Sigmoid colon (tissue), 7 donors: Measurements from ENCODE around the gene MAML3. TPM values are rescaled to one million over a fixed set of nuclear protein-coding genes. Genes with fewer than 3 reads are reported as not detected.

ENCODE experiments used
- DNase-seq: peaks from one replicate; pipeline ENCODE4 v3.0.0-alpha.2; 2019
- H3K27ac ChIP-seq, 4 donors: fragments of 200-600 bp; sonication (generic); one replicate each; pipeline ENCODE4 v1.5.1; 2016 to 2019; ENCODE audit warnings: mild to moderate bottlenecking in 1 of 4
- H3K27me3 ChIP-seq, 3 donors: fragments of 200-600 bp; sonication (generic); one replicate each; pipeline ENCODE4 v1.5.1; 2019; ENCODE audit warnings: mild to moderate bottlenecking in 1 of 3
- H3K36me3 ChIP-seq, 4 donors: fragments of 200-600 bp; sonication (generic); one replicate each; pipeline ENCODE4 v1.5.1; 2016 to 2019
- H3K4me1 ChIP-seq, 4 donors: fragments of 200-600 bp; sonication (generic); one replicate each; pipeline ENCODE4 v1.5.1; 2017 to 2019
- H3K4me3 ChIP-seq, 4 donors: fragments of 200-600 bp; sonication (generic); one replicate each; pipeline ENCODE4 v1.5.1; 2017 to 2019; ENCODE audit warnings: mild to moderate bottlenecking in 2 of 4, moderate library complexity in 1 of 4
- H3K9me3 ChIP-seq, 4 donors: fragments of 200-600 bp in 3 of 4; sonication (generic) in 3 of 4; one replicate each; pipeline versions ENCODE4 v1.5.1 to v1.6.1; 2013 to 2019
- EP300 ChIP-seq, 4 donors: sonication (generic); formaldehyde crosslinking; IDR thresholded peaks; one replicate each; pipeline ENCODE4 v1.6.1; 2017; ENCODE audit warnings: antibody characterized with exemption in 4 of 4
- POLR2A ChIP-seq, 2 donors: fragments of 450-650 bp; IDR thresholded peaks; one replicate each; pipeline ENCODE4 v1.6.1; 2016; ENCODE audit warnings: antibody characterized with exemption in 2 of 2, mild to moderate bottlenecking in 2 of 2, moderate library complexity in 2 of 2
- POLR2AphosphoS5 ChIP-seq, 4 donors: sonication (generic); formaldehyde crosslinking; IDR thresholded peaks; one replicate each; pipeline ENCODE4 v1.6.1; 2017; ENCODE audit warnings: antibody characterized with exemption in 4 of 4
- WGBS, 2 donors: extraction: QIAGEN DNeasy Blood & Tissue Kit; methylation state at CpG; one replicate each; pipeline ENCODE4 v1.1.7; 2013; 5-methylcytosine and 5-hydroxymethylcytosine counted together
- intact Hi-C: fragments of 100-400 bp; cut with DNase I; formaldehyde crosslinking; loops from one replicate; pipeline ENCODE4 v1.15.1; 2023
- polyA plus RNA-seq, 3 donors: library from polyadenylated mRNA; stranded (reverse); fragments of 200-250 nt; gene quantifications; one replicate each; pipeline ENCODE4 v1.2.3, GENCODE V29; 2013
- total RNA-seq, 4 donors: library from RNA; depleted of rRNA; stranded (reverse); fragments of >200 nt; gene quantifications; one replicate each; pipeline ENCODE4 v1.1.0, GENCODE V29; 2016
- TF ChIP-seq, protein P1 (sequence below), 4 experiments: fragments of 450-650 bp in 3 of 4; fragments of 200-600 bp in 1 of 4; IDR thresholded peaks; one replicate each; pipeline ENCODE4 v1.5.1; 2016 to 2019; ENCODE audit warnings: antibody characterized with exemption in 4 of 4, mild to moderate bottlenecking in 3 of 4, moderate library complexity in 2 of 4
- donor health status: healthy with polysubstance abuse.
- donor health status: Bipolar disorder and iron deficiency.
- donor health status: healthy.

Gene MAML3
- total and polyA plus RNA-seq, 7 donors = 3.5 to 16.3 (median 5.4) TPM

DNA sequence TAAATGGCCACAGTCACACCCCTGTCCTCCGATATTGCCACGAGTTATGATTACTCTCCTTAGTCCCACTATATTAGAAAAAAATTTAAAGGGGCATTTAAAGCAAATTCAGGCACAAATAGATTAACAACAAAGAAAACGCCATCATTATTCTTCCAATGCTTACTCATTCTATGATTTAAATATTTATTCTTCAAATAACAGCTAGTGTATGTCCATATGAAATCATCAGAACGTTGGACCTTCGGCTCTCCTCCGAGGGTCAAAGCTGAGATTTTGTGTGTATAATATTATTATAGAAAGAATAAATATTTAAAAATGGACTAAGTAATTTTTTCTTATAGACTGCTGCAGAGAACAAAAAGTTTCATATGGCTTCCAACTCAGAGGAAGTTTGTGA, 122.9 kb downstream of the MAML3 start:
- no peak for TF ChIP-seq POLR2A (IDR thresholded peaks at IDR 0.05)
- TF ChIP-seq POLR2AphosphoS5 (IDR thresholded peaks at IDR 0.05) = no peak
- TF ChIP-seq, protein P1, sequence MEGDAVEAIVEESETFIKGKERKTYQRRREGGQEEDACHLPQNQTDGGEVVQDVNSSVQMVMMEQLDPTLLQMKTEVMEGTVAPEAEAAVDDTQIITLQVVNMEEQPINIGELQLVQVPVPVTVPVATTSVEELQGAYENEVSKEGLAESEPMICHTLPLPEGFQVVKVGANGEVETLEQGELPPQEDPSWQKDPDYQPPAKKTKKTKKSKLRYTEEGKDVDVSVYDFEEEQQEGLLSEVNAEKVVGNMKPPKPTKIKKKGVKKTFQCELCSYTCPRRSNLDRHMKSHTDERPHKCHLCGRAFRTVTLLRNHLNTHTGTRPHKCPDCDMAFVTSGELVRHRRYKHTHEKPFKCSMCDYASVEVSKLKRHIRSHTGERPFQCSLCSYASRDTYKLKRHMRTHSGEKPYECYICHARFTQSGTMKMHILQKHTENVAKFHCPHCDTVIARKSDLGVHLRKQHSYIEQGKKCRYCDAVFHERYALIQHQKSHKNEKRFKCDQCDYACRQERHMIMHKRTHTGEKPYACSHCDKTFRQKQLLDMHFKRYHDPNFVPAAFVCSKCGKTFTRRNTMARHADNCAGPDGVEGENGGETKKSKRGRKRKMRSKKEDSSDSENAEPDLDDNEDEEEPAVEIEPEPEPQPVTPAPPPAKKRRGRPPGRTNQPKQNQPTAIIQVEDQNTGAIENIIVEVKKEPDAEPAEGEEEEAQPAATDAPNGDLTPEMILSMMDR (IDR thresholded peaks at IDR 0.05) = no peak
- TF ChIP-seq EP300 (IDR thresholded peaks at IDR 0.05) = no peak
- Histone ChIP-seq H3K4me1 (no peaks in the 10 kb centered on the region), H3K4me3 (no peak overlapping the region), H3K36me3 (no peaks in the 10 kb centered on the region), H3K9me3 (no peaks in the 10 kb centered on the region), H3K27me3 (no peaks in the 10 kb centered on the region), H3K27ac (no peak overlapping the region)
- DNase-seq = no peak
- WGBS, 2 donors = 84% methylated on average over 6 of the region's 6 CpGs
- intact Hi-C loops = no loop called here

DNA sequence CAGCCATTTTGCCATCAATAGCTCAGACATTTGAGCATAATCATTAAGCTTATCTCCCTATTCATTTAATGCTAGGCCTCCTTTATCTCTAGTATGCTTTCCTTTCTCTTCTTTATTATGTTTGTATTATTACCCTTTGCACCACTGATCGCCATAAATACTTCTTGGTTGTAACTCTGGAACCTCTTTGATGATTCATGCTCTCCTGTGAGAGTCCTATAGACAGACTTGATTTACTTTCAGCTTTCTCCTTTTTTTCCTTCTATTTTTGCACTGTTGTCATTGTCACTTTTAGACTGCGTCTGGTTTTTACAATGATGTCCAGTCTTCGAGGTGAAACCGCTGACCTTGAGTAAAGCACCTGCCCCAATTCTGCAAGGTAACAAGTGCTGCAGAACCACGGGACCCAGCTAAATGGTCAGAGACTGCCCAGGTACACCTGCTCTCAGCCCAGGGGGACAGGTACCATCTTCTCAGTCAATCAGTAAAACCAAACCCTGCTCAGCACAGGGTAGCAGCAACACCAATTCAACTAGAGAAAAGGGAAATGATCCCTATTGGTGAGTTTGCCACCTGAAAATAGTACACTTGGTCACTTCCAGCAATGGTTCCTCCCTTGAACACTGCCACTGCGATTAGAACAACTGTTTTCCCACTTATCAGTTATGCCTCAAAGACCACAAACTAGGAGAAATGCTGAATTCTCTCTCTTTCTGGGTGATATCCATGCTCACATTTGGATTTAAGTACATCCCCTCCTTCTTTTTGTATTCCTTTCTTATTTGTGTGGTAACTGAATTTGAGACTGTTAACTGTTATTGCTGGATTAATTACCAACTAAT, 125.1 kb downstream of the MAML3 start:
- H3K4me1 ChIP-seq = no peaks in the 10 kb centered on the region
- no peak for TF ChIP-seq POLR2A (IDR thresholded peaks at IDR 0.05)
- no peak for TF ChIP-seq POLR2AphosphoS5 (IDR thresholded peaks at IDR 0.05)
- TF ChIP-seq EP300 (IDR thresholded peaks at IDR 0.05) = no peak
- TF ChIP-seq, protein P1 (IDR thresholded peaks at IDR 0.05) = no peak
- WGBS, 2 donors = 31 to 63% methylated on average over 6 of the region's 6 CpGs
- no peaks in the 10 kb centered on the region for H3K9me3 ChIP-seq
- DNase-seq = no peak
- no peaks in the 10 kb centered on the region for H3K27me3 ChIP-seq
- no peaks in the 10 kb centered on the region for H3K36me3 ChIP-seq
- no peak overlapping the region for H3K4me3 ChIP-seq
- intact Hi-C loops = no loop called here
- no peak overlapping the region for H3K27ac ChIP-seq

DNA sequence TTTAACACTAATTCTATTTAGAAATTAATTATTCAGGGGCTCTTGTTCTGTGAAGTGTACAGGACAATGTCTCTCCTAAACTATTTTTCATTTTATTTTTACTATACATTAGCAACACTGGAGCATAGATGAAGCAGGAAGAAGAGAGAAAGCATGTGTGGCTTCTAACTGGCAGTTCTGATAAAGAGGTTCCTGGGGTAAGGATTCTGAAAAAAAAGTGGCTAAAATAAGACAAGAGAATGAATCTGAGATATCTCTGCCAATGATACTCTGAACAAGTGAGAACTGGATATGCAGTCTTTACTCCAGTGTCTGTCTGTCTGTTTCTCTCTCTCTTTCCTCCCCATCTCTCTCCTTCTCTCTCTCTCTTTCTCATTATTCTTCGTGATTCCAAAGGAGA, 125.9 kb downstream of the MAML3 start:
- intact Hi-C loops = no loop called here
- Histone ChIP-seq H3K4me3 (no peak overlapping the region), H3K27ac (no peak overlapping the region), H3K27me3 (no peaks in the 10 kb centered on the region), H3K9me3 (no peaks in the 10 kb centered on the region), H3K4me1 (no peaks in the 10 kb centered on the region), H3K36me3 (no peaks in the 10 kb centered on the region)
- TF ChIP-seq, protein P1 (IDR thresholded peaks at IDR 0.05) = no peak
- TF ChIP-seq EP300 (IDR thresholded peaks at IDR 0.05) = no peak
- TF ChIP-seq POLR2AphosphoS5 (IDR thresholded peaks at IDR 0.05) = no peak
- no peak for TF ChIP-seq POLR2A (IDR thresholded peaks at IDR 0.05)
- 81 to 92% methylated on average over 1 of the region's 1 CpG for WGBS, 2 donors
- DNase-seq = no peak

DNA sequence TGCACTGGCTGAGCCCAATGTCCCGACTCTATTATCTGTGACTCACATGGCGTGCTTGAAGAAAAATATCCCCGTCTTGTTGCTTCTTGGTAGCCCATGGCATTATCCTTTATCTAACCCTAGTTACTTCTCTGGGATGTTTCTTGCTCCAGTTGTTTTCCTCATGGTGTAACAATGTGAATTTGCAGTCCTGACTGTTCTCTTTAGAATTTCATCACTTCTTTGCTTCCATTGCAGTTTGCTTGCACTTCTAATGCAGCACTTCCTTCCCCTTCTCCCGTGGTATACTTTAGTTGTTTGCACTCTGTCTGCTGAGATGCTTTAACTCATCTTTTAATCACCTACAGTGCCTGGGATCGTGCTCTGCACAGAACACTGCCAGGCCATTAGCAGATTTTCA, 126.9 kb downstream of the MAML3 start:
- TF ChIP-seq POLR2A (IDR thresholded peaks at IDR 0.05) = no peak
- no peak for TF ChIP-seq EP300 (IDR thresholded peaks at IDR 0.05)
- TF ChIP-seq, protein P1 (IDR thresholded peaks at IDR 0.05) = no peak
- TF ChIP-seq POLR2AphosphoS5 (IDR thresholded peaks at IDR 0.05) = no peak
- intact Hi-C loops = no loop called here
- no peak for DNase-seq

More for the DNA sequence above, 126.9 kb downstream of the MAML3 start:
- Histone ChIP-seq H3K4me1 (no peaks in the 10 kb centered on the region), H3K36me3 (no peaks in the 10 kb centered on the region), H3K27ac (no peak overlapping the region), H3K4me3 (no peak overlapping the region), H3K27me3 (no peaks in the 10 kb centered on the region), H3K9me3 (no peaks in the 10 kb centered on the region)
- 72 to 79% methylated on average over 5 of the region's 5 CpGs for WGBS, 2 donors
